A549 (cell line): ENCODE results near the gene MORC3. TPM values are rescaled to one million over a fixed set of nuclear protein-coding genes. Genes with fewer than 3 reads are reported as not detected.
"Not testable (repeated sequence)": the region's sequence is repeated elsewhere in the genome, so short reads cannot be mapped to it uniquely, and the experiment has no call there.

Experiments used
- ATAC-seq, 2 experiments: fragments of 200-7000 bp in 1 of 2; fragments of >200 bp in 1 of 2; cut with Nextera tagmentation in 1 of 2; cut with Tn5 transposase in 1 of 2; 3 replicates each; pipeline versions ENCODE4 v1.8.0 to v1.9.1; 2018 to 2020; ENCODE audit warnings: mild to moderate bottlenecking in 1 of 2, moderate library complexity in 1 of 2
- CTCF ChIA-PET: fragments of 300-600 bp; sonication (Branson Sonifier 250); formaldehyde crosslinking; extraction: SDS; loops from one replicate; lab custom pipeline; 2021; ENCODE audit warnings: antibody characterized with exemption, inconsistent platforms; lab: Yijun Ruan, JAX
- POLR2A ChIA-PET: fragments of 350-600 bp; formaldehyde crosslinking; extraction: SDS; loops from one replicate; lab custom pipeline; 2021; ENCODE audit warnings: antibody characterized with exemption, inconsistent platforms; lab: Yijun Ruan, JAX
- DNase-seq, 2 experiments: peaks; one replicate each; pipeline versions ENCODE4 v3.0.0 to v3.0.0-alpha.2; 2011 to 2016; ENCODE audit warnings: low read depth in 1 of 2, low spot score in 1 of 2
- FAIRE-seq: peaks from 2 replicates; lab custom pipeline; 2011; peaks lifted over from hg19 to GRCh38; lab: Jason Lieb, UNC
- H3K27ac ChIP-seq, 2 experiments: fragments of >200 bp; sonication (Bioruptor Twin); formaldehyde crosslinking; 3 replicates each; pipeline ENCODE4 v1.5.1; 2016 to 2017
- H3K4me1 ChIP-seq: fragments of >200 bp; sonication (Bioruptor Twin); formaldehyde crosslinking; 3 replicates; pipeline ENCODE4 v1.6.1; 2016
- H3K4me2 ChIP-seq: fragments of >200 bp; sonication (Bioruptor Twin); formaldehyde crosslinking; 3 replicates; pipeline ENCODE4 v1.6.1; 2016
- H3K4me3 ChIP-seq: fragments of >200 bp; sonication (Bioruptor Twin); formaldehyde crosslinking; 3 replicates; pipeline ENCODE4 v1.5.1; 2016
- H3K9me3 ChIP-seq: fragments of >200 bp; sonication (Bioruptor Twin); formaldehyde crosslinking; 3 replicates; pipeline ENCODE4 v1.6.1; 2016
- CBX2 ChIP-seq: fragments of 200-600 bp; sonication (generic); IDR thresholded peaks from 2 replicates; pipeline ENCODE4 v1.6.1; 2016; ENCODE audit warnings: low read depth, mild to moderate bottlenecking, borderline replicate concordance
- CBX8 ChIP-seq: fragments of 200-600 bp; sonication (generic); IDR thresholded peaks from 2 replicates; pipeline ENCODE4 v1.6.1; 2016
- CEBPB ChIP-seq, 2 experiments: fragments of >200 bp in 1 of 2; sonication (Bioruptor Twin) in 1 of 2; formaldehyde crosslinking in 1 of 2; IDR thresholded peaks; 2 replicates each; pipeline ENCODE4 v1.6.1; 2012 to 2016
- CHD4 ChIP-seq: fragments of 200-600 bp; sonication (generic); IDR thresholded peaks from 2 replicates; pipeline ENCODE4 v1.6.1; 2016; ENCODE audit warnings: antibody characterized with exemption, mild to moderate bottlenecking, borderline replicate concordance
- EHF ChIP-seq: fragments of 250-450 bp; sonication (Bioruptor Pico); IDR thresholded peaks from 2 replicates; pipeline ENCODE4 v1.5.0; 2020; ENCODE audit warnings: mild to moderate bottlenecking
- EP300 ChIP-seq, 2 experiments: fragments of >200 bp; sonication (Bioruptor Twin); formaldehyde crosslinking; IDR thresholded peaks; 2 replicates in 1 of 2; 3 replicates in 1 of 2; pipeline ENCODE4 v1.6.1; 2016 to 2017
- HDAC2 ChIP-seq: fragments of 200-600 bp; sonication (generic); IDR thresholded peaks from 2 replicates; pipeline ENCODE4 v1.6.1; 2016
- HES2 ChIP-seq: fragments of >200 bp; sonication (Bioruptor Twin); formaldehyde crosslinking; IDR thresholded peaks from 2 replicates; pipeline ENCODE4 v1.6.1; 2016
- HOXA7 ChIP-seq: fragments of 250-450 bp; sonication (Bioruptor Pico); IDR thresholded peaks from 2 replicates; pipeline ENCODE4 v1.5.0; 2020; ENCODE audit warnings: mild to moderate bottlenecking, moderate library complexity
- HOXB13 ChIP-seq: fragments of 250-450 bp; sonication (Bioruptor Pico); IDR thresholded peaks from 2 replicates; pipeline ENCODE4 v1.5.0; 2020; ENCODE audit warnings: low read depth, mild to moderate bottlenecking, moderate library complexity
- MAFK ChIP-seq: fragments of 450-650 bp; IDR thresholded peaks from 2 replicates; pipeline ENCODE4 v1.6.1; 2014; ENCODE audit not compliant: partially characterized antibody
- MAZ ChIP-seq: fragments of 150-350 bp; IDR thresholded peaks from 2 replicates; pipeline ENCODE4 v1.6.1; 2014; ENCODE audit warnings: antibody characterized with exemption, low read depth, low read length, borderline replicate concordance
- PHF8 ChIP-seq: fragments of 200-600 bp; sonication (generic); IDR thresholded peaks from 2 replicates; pipeline ENCODE4 v1.6.1; 2016; ENCODE audit warnings: low read depth, mild to moderate bottlenecking, antibody characterized with exemption, moderate library complexity, borderline replicate concordance
- POLR2A ChIP-seq: IDR thresholded peaks from 2 replicates; pipeline ENCODE4 v1.6.1; 2012; ENCODE audit warnings: mild to moderate bottlenecking, low read length
- RAD21 ChIP-seq, 2 experiments: fragments of >200 bp in 1 of 2; sonication (Bioruptor Twin) in 1 of 2; formaldehyde crosslinking in 1 of 2; IDR thresholded peaks in 1 of 2; conservative IDR thresholded peaks in 1 of 2; 2 replicates in 1 of 2; 3 replicates in 1 of 2; pipeline ENCODE4 v1.6.1; 2012 to 2018; ENCODE audit warnings: inconsistent platforms in 1 of 2
- RARB ChIP-seq: fragments of 250-450 bp; sonication (Bioruptor Pico); IDR thresholded peaks from 2 replicates; pipeline ENCODE4 v1.8.0; 2021; ENCODE audit warnings: mild to moderate bottlenecking, moderate library complexity
- RFX5 ChIP-seq: fragments of 450-650 bp; IDR thresholded peaks from 2 replicates; pipeline ENCODE4 v1.7.1; 2014; ENCODE audit warnings: antibody characterized with exemption, mild to moderate bottlenecking, moderate library complexity
- RNF2 ChIP-seq: fragments of 200-600 bp; sonication (generic); IDR thresholded peaks from 2 replicates; pipeline ENCODE4 v1.6.1; 2016; ENCODE audit warnings: low read depth, mild to moderate bottlenecking, antibody characterized with exemption, moderate library complexity, borderline replicate concordance
- TFCP2L1 ChIP-seq: fragments of 250-450 bp; sonication (Bioruptor Pico); IDR thresholded peaks from 2 replicates; pipeline ENCODE4 v1.5.0; 2021; ENCODE audit warnings: mild to moderate bottlenecking
- TP53 ChIP-seq: fragments of 250-450 bp; sonication (Bioruptor Pico); IDR thresholded peaks from 2 replicates; pipeline ENCODE4 v1.5.0; 2021; ENCODE audit warnings: mild to moderate bottlenecking, moderate library complexity
- ZFP36 ChIP-seq: fragments of 450-650 bp; IDR thresholded peaks from 2 replicates; pipeline ENCODE4 v1.6.1; 2014; ENCODE audit warnings: borderline replicate concordance; ENCODE audit not compliant: partially characterized antibody
- ZSCAN20 ChIP-seq: fragments of 250-450 bp; sonication (Bioruptor Pico); IDR thresholded peaks from 2 replicates; pipeline ENCODE4 v1.8.0; 2022; ENCODE audit warnings: mild to moderate bottlenecking, moderate library complexity
- WGBS: methylation state at CpG from one replicate; pipeline ENCODE4 v1.1.6; 2017; ENCODE audit errors: missing lambda C conversion rate; 5-methylcytosine and 5-hydroxymethylcytosine counted together
- polyA plus RNA-seq, 4 experiments: library from polyadenylated mRNA; depleted of rRNA in 3 of 4; stranded (reverse); fragments of >200 nt; fragmentation: RNase III in 1 of 4; extraction: RNeasy Plus Mini Kit Qiagen cat#74134 plus additional on column Dnase treatment in 1 of 4; gene quantifications; 2 replicates in 3 of 4; 3 replicates in 1 of 4; pipeline ENCODE4 v1.2.3, GENCODE V29; 2011 to 2017
- TF ChIP-seq, protein P1 (sequence below): IDR thresholded peaks from 2 replicates; pipeline ENCODE4 v1.6.1; 2012
- TF ChIP-seq, protein P2 (sequence below): fragments of >200 bp; sonication (Bioruptor Twin); formaldehyde crosslinking; IDR thresholded peaks from 3 replicates; pipeline ENCODE4 v1.6.1; 2016
- TF ChIP-seq, protein P3 (sequence below): fragments of >200 bp; sonication (Bioruptor Twin); formaldehyde crosslinking; IDR thresholded peaks from 3 replicates; pipeline ENCODE4 v1.5.1; 2016

Gene MORC3
- polyA plus RNA-seq, 2 of the 4 experiments (the other 2 are of a cell fraction), result 9.7 to 21.5 TPM

GRCh38 chr21:36397606-36398005, 77.6 kb downstream of the MORC3 start:
- TF ChIP-seq HOXB13 (CRISPR knock-in tag) (no peak), CBX8 (no peak), ZSCAN20 (CRISPR knock-in tag) (no peak), RFX5 (no peak), CHD4 (no peak), RARB (CRISPR knock-in tag) (no peak), HDAC2 (no peak), MAZ (no peak), CBX2 (no peak), HES2 (no peak), EHF (no peak), TFCP2L1 (no peak), HOXA7 (CRISPR knock-in tag) (no peak), RAD21 (conservative IDR thresholded peaks at IDR 0.05 in 1 of 2, IDR thresholded peaks at IDR 0.05 in 1 of 2) (no peak), EP300 (IDR thresholded peaks at IDR 0.05) (no peak), MAFK (no peak)
- TF ChIP-seq, protein P1, sequence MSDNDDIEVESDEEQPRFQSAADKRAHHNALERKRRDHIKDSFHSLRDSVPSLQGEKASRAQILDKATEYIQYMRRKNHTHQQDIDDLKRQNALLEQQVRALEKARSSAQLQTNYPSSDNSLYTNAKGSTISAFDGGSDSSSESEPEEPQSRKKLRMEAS, result no peak
- ATAC-seq, result no peak
- H3K9me3 ChIP-seq, result no peaks in the 10 kb centered on the region
- no peak for FAIRE-seq
- CTCF ChIA-PET, result interaction anchor here (0.5 to 0.6 kb wide), 3 partner anchors 20 to 264 kb away, joined by 3 read pairs; no protein-coding TSS in a partner anchor
- DNase-seq, result no peak
- no peak overlapping the region for H3K4me2 ChIP-seq
- WGBS, result 77% methylated on average over 5 of the region's 5 CpGs
- H3K27ac ChIP-seq, result no peak overlapping the region
- POLR2A ChIA-PET, result no interaction called here
- no peak overlapping the region for H3K4me3 ChIP-seq
- no peaks in the 10 kb centered on the region for H3K4me1 ChIP-seq

DNA sequence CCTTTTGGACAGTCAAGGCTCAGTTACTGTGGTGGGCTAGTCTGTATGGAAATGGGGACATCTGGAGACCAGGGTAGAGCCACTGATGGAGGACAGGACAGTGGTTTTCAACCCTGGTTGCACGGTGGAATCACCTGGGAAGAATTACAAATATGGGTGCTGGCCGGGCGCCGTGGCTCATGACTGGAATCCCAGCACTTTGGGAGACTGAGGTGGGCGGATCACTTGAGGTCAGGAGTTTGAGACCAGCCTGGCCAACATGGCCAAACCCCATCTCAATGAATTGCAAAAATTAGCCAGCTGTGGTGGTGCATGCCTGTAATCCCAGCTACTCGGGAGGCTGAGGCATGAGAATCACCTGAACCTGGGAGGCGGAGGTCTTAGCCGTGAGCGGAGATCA, 79.7 kb downstream of the MORC3 start:
- CTCF ChIA-PET, result interaction anchor here (1.1 kb wide), 1 partner anchor 10 kb away, joined by 3 read pairs; no protein-coding TSS in a partner anchor
- H3K4me2 ChIP-seq, ATAC-seq, DNase-seq, FAIRE-seq, H3K4me1 ChIP-seq, POLR2A ChIA-PET, H3K4me3 ChIP-seq, H3K9me3 ChIP-seq, H3K27ac ChIP-seq: not testable (repeated sequence)
- WGBS, result 90% methylated on average over 9 of the region's 9 CpGs

- H3K27ac ChIP-seq, result no peak overlapping the region
- H3K4me2 ChIP-seq, result no peak overlapping the region
- no peak overlapping the region for H3K4me3 ChIP-seq
- CTCF ChIA-PET, result interaction anchor here (1.1 kb wide), 1 partner anchor 11 kb away, joined by 3 read pairs; no protein-coding TSS in a partner anchor
- H3K4me1 ChIP-seq, result no peaks in the 10 kb centered on the region
- POLR2A ChIA-PET, result no interaction called here
- ATAC-seq (no peak), DNase-seq (no peak), FAIRE-seq (no peak)
- TF ChIP-seq CBX8 (no peak), HOXB13 (CRISPR knock-in tag) (no peak), TP53 (CRISPR knock-in tag) (no peak), TFCP2L1 (no peak), ZSCAN20 (CRISPR knock-in tag) (no peak), HOXA7 (CRISPR knock-in tag) (no peak), PHF8 (no peak), POLR2A (no peak), RNF2 (no peak), ZFP36 (no peak), HES2 (no peak), CEBPB (IDR thresholded peaks at IDR 0.05) (no peak)
- TF ChIP-seq, protein P2, sequence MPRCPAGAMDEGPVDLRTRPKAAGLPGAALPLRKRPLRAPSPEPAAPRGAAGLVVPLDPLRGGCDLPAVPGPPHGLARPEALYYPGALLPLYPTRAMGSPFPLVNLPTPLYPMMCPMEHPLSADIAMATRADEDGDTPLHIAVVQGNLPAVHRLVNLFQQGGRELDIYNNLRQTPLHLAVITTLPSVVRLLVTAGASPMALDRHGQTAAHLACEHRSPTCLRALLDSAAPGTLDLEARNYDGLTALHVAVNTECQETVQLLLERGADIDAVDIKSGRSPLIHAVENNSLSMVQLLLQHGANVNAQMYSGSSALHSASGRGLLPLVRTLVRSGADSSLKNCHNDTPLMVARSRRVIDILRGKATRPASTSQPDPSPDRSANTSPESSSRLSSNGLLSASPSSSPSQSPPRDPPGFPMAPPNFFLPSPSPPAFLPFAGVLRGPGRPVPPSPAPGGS, result no peak
- TF ChIP-seq, protein P3, sequence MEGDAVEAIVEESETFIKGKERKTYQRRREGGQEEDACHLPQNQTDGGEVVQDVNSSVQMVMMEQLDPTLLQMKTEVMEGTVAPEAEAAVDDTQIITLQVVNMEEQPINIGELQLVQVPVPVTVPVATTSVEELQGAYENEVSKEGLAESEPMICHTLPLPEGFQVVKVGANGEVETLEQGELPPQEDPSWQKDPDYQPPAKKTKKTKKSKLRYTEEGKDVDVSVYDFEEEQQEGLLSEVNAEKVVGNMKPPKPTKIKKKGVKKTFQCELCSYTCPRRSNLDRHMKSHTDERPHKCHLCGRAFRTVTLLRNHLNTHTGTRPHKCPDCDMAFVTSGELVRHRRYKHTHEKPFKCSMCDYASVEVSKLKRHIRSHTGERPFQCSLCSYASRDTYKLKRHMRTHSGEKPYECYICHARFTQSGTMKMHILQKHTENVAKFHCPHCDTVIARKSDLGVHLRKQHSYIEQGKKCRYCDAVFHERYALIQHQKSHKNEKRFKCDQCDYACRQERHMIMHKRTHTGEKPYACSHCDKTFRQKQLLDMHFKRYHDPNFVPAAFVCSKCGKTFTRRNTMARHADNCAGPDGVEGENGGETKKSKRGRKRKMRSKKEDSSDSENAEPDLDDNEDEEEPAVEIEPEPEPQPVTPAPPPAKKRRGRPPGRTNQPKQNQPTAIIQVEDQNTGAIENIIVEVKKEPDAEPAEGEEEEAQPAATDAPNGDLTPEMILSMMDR, result no peak
- TF ChIP-seq, all 56 proteins: peak for 0
- 98% methylated on average over 8 of the region's 8 CpGs for WGBS
- no peaks in the 10 kb centered on the region for H3K9me3 ChIP-seq
Measured at GRCh38 chr21:36400719-36401118, 80.7 kb downstream of the MORC3 start.
